Natural killer cell (primary cell): ENCODE results near the gene CASP9. TPM values are rescaled to one million over a fixed set of nuclear protein-coding genes. Genes with fewer than 3 reads are reported as not detected.

Experiments
- ATAC-seq, 3 donors: fragments of 150-1000 bp in 2 of 3; fragments of 200-7000 bp in 1 of 3; cut with Tn5 transposase; 1 replicate in 1 of 3; 2 replicates in 2 of 3; pipeline ENCODE4 v1.10.0; 2021; ENCODE audit warnings: mild to moderate bottlenecking in 2 of 3, moderate library complexity in 2 of 3
- DNase-seq, 2 donors: peaks; one replicate each; pipeline versions ENCODE4 v3.0.0 to v3.0.0-alpha.2; 2013 to 2021; ENCODE audit warnings: mixed read lengths in 1 of 2
- H3K27ac ChIP-seq: one replicate; pipeline ENCODE4 v1.5.1; 2013; ENCODE audit warnings: mild to moderate bottlenecking, low read length
- H3K27me3 ChIP-seq: one replicate; pipeline ENCODE4 v1.6.1; 2013; ENCODE audit warnings: low read length; ENCODE audit not compliant: control insufficient read depth, insufficient read depth
- H3K36me3 ChIP-seq: one replicate; pipeline ENCODE4 v1.6.1; 2013; ENCODE audit warnings: low read length; ENCODE audit not compliant: control insufficient read depth, insufficient read depth
- H3K4me1 ChIP-seq: one replicate; pipeline ENCODE4 v1.6.1; 2013; ENCODE audit warnings: low read length; ENCODE audit not compliant: control insufficient read depth, insufficient read depth
- H3K4me3 ChIP-seq: one replicate; pipeline ENCODE4 v1.5.1; 2013; ENCODE audit warnings: low read length
- H3K9me3 ChIP-seq: one replicate; pipeline ENCODE4 v1.6.1; 2013; ENCODE audit warnings: low read length; ENCODE audit not compliant: control insufficient read depth, insufficient read depth
- H3K27ac Mint-ChIP-seq, 2 donors: one replicate each; pipeline ENCODE4 v1.8.0; 2022; ENCODE audit warnings: mild to moderate bottlenecking in 2 of 2, mixed read lengths in 2 of 2, moderate library complexity in 1 of 2
- H3K27me3 Mint-ChIP-seq, 2 donors: one replicate each; pipeline ENCODE4 v1.8.0; 2022; ENCODE audit warnings: low read depth in 2 of 2, mixed read lengths in 2 of 2
- H3K36me3 Mint-ChIP-seq: one replicate; pipeline ENCODE4 v1.8.0; 2022; ENCODE audit warnings: mixed read lengths
- H3K4me1 Mint-ChIP-seq, 2 donors: one replicate each; pipeline ENCODE4 v1.8.0; 2022; ENCODE audit warnings: mixed read lengths in 2 of 2
- H3K4me3 Mint-ChIP-seq: one replicate; pipeline ENCODE4 v1.8.0; 2022; ENCODE audit warnings: mild to moderate bottlenecking, moderate library complexity, mixed read lengths
- H3K9me3 Mint-ChIP-seq, 2 donors: one replicate each; pipeline ENCODE4 v1.8.0; 2022; ENCODE audit warnings: mixed read lengths in 2 of 2
- WGBS: methylation state at CpG from one replicate; pipeline ENCODE4 v1.1.7; 2013; ENCODE audit warnings: missing lambda C conversion rate; ENCODE audit not compliant: insufficient coverage; 5-methylcytosine and 5-hydroxymethylcytosine counted together
- intact Hi-C: fragments of 100-400 bp; cut with micrococcal nuclease; formaldehyde crosslinking; loops from one replicate; pipeline ENCODE4 v1.14.2; 2022
- total RNA-seq, 4 donors: library from RNA; stranded (reverse); fragments of 120-200 nt in 1 of 4; gene quantifications; one replicate each; pipeline versions ENCODE4 v1.2.3 to v1.2.4, GENCODE V29; 2013 to 2022
- TF ChIP-seq, protein P1 (sequence below): fragments of 200-600 bp; IDR thresholded peaks from one replicate; pipeline ENCODE4 v1.8.0; 2022; ENCODE audit warnings: antibody characterized with exemption

The CASP9 gene
- total RNA-seq, 3 donors from 2014 or later (not counting 1 experiment from before 2014, with no cell fraction given): 13.4 to 20.5 (median 13.5) TPM

DNA sequence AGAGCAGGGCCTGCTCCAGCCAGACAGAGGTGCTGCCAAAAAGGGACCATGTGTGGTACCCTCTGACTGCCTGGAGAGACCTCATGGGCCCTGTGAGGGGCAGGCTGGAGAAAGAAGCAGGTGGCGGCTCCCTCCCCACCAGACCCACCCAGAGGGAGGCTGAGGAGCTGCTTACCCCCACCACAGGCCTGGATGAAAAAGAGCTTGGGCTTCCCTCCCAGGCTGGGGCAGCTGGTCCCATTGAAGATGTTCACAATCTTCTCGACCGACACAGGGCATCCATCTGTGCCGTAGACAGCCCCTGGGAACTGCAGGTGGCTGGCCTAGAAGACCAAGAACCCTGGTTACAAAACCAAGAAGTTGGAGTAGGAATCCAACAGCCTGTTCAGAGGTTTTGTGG, 19.6 kb downstream of the CASP9 start:
- Mint-ChIP-seq H3K27ac (no peak overlapping the region), H3K9me3 (no peaks in the 10 kb centered on the region), H3K4me3 (no peak overlapping the region), H3K27me3 (no peaks in the 10 kb centered on the region), H3K4me1 (peaks cover 0 to 5% of the 10 kb centered on the region in 2 donors), H3K36me3 (no peaks in the 10 kb centered on the region)
- Histone ChIP-seq H3K4me3 (no peak overlapping the region), H3K36me3 (peaks cover 23% of the 10 kb centered on the region), H3K9me3 (no peaks in the 10 kb centered on the region), H3K27ac (no peak overlapping the region), H3K27me3 (no peaks in the 10 kb centered on the region), H3K4me1 (no peaks in the 10 kb centered on the region)
- DNase-seq (no peak), ATAC-seq (no peak)
- intact Hi-C loops: no loop called here
- TF ChIP-seq, protein P1, sequence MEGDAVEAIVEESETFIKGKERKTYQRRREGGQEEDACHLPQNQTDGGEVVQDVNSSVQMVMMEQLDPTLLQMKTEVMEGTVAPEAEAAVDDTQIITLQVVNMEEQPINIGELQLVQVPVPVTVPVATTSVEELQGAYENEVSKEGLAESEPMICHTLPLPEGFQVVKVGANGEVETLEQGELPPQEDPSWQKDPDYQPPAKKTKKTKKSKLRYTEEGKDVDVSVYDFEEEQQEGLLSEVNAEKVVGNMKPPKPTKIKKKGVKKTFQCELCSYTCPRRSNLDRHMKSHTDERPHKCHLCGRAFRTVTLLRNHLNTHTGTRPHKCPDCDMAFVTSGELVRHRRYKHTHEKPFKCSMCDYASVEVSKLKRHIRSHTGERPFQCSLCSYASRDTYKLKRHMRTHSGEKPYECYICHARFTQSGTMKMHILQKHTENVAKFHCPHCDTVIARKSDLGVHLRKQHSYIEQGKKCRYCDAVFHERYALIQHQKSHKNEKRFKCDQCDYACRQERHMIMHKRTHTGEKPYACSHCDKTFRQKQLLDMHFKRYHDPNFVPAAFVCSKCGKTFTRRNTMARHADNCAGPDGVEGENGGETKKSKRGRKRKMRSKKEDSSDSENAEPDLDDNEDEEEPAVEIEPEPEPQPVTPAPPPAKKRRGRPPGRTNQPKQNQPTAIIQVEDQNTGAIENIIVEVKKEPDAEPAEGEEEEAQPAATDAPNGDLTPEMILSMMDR: no peak
- WGBS: 95% methylated on average over 4 of the region's 4 CpGs

DNA sequence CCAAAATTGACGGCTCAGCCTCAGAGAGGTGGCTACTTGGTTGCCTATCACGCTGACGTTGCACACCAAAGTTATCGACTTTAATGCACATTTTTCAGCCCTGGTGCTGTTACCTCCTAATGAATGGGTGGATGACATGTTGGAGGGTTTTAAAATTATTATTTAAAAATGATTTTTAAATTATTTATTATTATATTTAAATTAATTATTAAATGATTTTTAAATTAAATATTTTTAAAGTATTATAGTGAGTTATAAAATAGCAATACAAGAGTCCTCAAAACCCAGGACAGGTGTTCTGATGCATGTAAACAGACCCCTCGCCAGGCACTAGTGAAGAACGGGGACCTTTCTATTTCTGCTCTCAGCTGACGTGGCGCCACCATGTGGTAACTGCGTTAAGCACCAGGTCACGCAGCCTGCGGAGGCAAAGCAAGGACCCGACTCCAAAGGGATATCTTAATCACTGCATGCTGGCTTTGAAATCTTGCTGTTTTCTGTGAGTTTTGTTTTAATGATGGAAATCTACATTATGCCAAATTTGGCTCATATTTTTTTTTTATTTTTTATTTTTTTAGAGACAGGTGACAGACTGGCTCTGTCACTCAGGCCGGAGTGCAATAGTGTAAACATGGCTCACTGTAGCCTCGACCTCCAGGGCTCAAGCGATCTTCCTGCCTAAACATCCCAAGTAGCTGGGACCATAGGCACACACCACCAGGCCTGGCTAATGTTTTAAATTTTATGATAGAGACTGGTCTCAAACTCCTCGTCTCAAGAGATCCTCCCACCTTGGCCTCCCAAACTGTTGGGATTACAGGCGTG, 22.6 kb downstream of the CASP9 start:
- Histone ChIP-seq H3K9me3 (no peaks in the 10 kb centered on the region), H3K4me1 (no peaks in the 10 kb centered on the region), H3K27ac (no peak overlapping the region), H3K4me3 (no peak overlapping the region), H3K36me3 (peaks cover 25% of the 10 kb centered on the region), H3K27me3 (no peaks in the 10 kb centered on the region)
- no peaks in the 10 kb centered on the region for H3K4me1 Mint-ChIP-seq
- intact Hi-C loops: loop anchor here (2.0 kb wide), 1 partner anchor 179 kb away; no protein-coding TSS in a partner anchor
- TF ChIP-seq, protein P1: peak; percentile 62
- H3K9me3 Mint-ChIP-seq: no peaks in the 10 kb centered on the region
- peak; percentile 41 to 64 for DNase-seq
- H3K27me3 Mint-ChIP-seq: no peaks in the 10 kb centered on the region
- ATAC-seq: peak; percentile 58 to 77 (median 71)
- no peak overlapping the region for H3K4me3 Mint-ChIP-seq
- H3K27ac Mint-ChIP-seq: peak overlapping the region in 1 of 2 donors; percentile 33
- no peaks in the 10 kb centered on the region for H3K36me3 Mint-ChIP-seq
- WGBS: 60% methylated on average over 14 of the region's 17 CpGs

DNA sequence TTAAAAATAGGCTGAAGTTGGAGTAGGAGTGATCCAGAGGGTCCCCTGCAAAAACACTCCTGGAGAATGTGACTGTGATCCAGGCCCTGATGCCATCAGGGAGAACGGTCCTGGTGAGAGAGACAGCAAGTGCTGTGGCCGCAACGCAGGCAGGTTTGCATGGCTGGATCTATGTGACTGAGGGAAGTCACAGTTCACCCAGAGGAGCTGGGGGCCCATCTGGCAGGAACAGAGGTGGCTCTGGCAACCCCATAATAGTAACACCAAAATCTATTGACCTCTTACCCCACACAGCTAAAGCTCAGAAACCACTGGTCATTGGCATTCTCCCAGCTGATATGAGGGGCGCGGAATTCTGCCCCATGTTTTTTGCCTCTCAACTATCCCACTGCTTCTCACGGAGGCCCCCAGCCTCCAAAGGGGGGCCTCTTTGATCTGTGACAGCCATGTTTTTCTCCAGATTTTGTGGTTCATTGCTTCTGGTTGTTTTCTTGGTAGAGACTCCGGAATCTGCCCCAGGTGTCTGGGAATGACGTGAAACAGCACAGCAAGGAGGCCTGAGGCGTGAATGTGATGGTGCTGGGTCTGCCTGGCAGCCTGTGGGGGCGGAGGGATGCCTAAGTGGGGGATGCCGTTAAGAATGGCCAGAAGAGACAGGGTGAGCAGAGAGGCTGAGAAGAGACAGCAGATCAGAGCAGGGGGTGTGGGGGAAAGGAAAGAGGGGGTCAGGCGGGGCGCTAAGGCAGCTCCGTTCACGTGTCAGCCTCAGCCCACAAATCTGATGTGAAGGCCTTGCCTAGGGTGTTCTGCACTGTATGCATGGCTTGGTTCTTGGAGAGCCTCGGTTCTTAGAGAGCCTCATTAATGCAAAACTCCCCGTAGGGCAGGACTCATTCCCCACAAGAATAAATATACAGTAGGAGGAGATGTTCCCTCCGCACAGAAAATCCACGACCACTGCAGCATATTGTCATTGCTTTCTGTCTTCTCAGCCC, 23.5 kb downstream of the CASP9 start:
- Mint-ChIP-seq H3K36me3 (no peaks in the 10 kb centered on the region), H3K9me3 (no peaks in the 10 kb centered on the region), H3K27me3 (no peaks in the 10 kb centered on the region), H3K4me3 (no peak overlapping the region), H3K4me1 (no peaks in the 10 kb centered on the region), H3K27ac (no peak overlapping the region)
- no peaks in the 10 kb centered on the region for H3K4me1 ChIP-seq
- ATAC-seq (no peak), DNase-seq (no peak)
- no peaks in the 10 kb centered on the region for H3K27me3 ChIP-seq
- no peaks in the 10 kb centered on the region for H3K9me3 ChIP-seq
- no peak overlapping the region for H3K4me3 ChIP-seq
- H3K36me3 ChIP-seq: peaks cover 19% of the 10 kb centered on the region
- TF ChIP-seq, protein P1: no peak
- H3K27ac ChIP-seq: no peak overlapping the region
- intact Hi-C loops: loop anchor here (2.0 kb wide), 1 partner anchor 178 kb away; no protein-coding TSS in a partner anchor
- WGBS: 93% methylated on average over 18 of the region's 19 CpGs
